Lower lobe of right lung (tissue), 2 donors: Measurements from ENCODE around the gene CEBPB. TPM values are rescaled to one million over a fixed set of nuclear protein-coding genes. Genes with fewer than 3 reads are reported as not detected.

Experiments
- ATAC-seq, 2 donors: fragments of 200-7000 bp; cut with Tn5 transposase; one replicate each; pipeline ENCODE4 v1.9.1; 2020 to 2022; ENCODE audit warnings: mild to moderate bottlenecking in 2 of 2, moderate library complexity in 2 of 2
- DNase-seq: peaks from one replicate; pipeline ENCODE4 v3.0.0-alpha.2; 2020
- H3K27ac ChIP-seq: fragments of 200-600 bp; one replicate; pipeline ENCODE4 v1.8.0; 2022
- H3K27me3 ChIP-seq: fragments of 200-600 bp; one replicate; pipeline ENCODE4 v1.8.0; 2022; ENCODE audit warnings: low read depth
- H3K36me3 ChIP-seq: fragments of 200-600 bp; one replicate; pipeline ENCODE4 v1.8.0; 2022; ENCODE audit warnings: mild to moderate bottlenecking
- H3K4me1 ChIP-seq: fragments of 200-600 bp; one replicate; pipeline ENCODE4 v1.8.0; 2022
- H3K4me3 ChIP-seq: fragments of 200-600 bp; one replicate; pipeline ENCODE4 v1.8.0; 2022; ENCODE audit warnings: mild to moderate bottlenecking
- H3K9me3 ChIP-seq: fragments of 200-600 bp; one replicate; pipeline ENCODE4 v1.8.0; 2022
- intact Hi-C: fragments of 100-400 bp; cut with DNase I; formaldehyde crosslinking; loops from one replicate; pipeline ENCODE4 v1.11.0; 2022
- long read RNA-seq: library from polyadenylated mRNA; unstranded; transcript quantifications from one replicate; pipeline ENCODE4 v2.0.0, GENCODE V29; 2021
- total RNA-seq: library from RNA; stranded (reverse); fragmentation: NEBNext Ultra II Directional; extraction: Animal tissue kit (Norgen Biotek cat#: 25700); gene quantifications from one replicate; pipeline ENCODE4 v1.2.1, GENCODE V29; 2021
- TF ChIP-seq, protein P1 (sequence below): fragments of 200-600 bp; IDR thresholded peaks from one replicate; pipeline ENCODE4 v1.8.0; 2022; ENCODE audit warnings: antibody characterized with exemption, mild to moderate bottlenecking
- donor health status: DM: no; HTN: yes; CAD: no; lungs with severe emphysema.

Gene CEBPB
- total RNA-seq = 326 TPM
- long read RNA-seq, transcript CEBPB-201 (1 exons, 1,956 nt) = major isoform, 924 of 937 reads
- long read RNA-seq, partial matches to known transcripts = 0 of 937 reads
- long read RNA-seq, other reads (novel, unspliced or antisense) = 13 of 937 reads

DNA sequence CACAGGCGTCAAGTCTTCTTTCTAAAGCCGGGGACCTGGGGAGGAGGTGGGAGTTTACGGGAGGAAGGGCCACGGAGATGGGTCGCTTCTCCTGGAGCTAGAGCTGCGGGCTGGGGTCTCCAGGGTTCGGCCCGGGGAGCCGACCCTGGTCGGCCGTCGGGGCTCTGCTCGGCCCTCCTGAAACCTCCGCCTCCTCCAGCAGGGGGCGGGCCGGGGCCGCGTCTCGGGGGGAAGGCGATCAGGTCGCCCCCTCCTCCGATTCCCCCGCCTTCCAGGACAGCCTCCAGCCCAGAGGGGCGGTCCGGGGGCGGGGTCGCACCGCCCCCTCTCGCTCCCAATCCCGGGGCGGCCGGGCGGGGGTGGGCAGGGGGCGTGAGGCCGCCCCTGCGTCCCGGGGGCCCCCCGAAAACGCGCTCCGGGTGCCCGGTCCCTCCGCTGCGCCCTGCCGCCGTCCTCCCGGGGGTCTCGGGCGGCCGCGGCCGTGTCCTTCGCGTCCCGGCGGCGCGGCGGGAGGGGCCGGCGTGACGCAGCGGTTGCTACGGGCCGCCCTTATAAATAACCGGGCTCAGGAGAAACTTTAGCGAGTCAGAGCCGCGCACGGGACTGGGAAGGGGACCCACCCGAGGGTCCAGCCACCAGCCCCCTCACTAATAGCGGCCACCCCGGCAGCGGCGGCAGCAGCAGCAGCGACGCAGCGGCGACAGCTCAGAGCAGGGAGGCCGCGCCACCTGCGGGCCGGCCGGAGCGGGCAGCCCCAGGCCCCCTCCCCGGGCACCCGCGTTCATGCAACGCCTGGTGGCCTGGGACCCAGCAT is at the start of gene CEBPB:
TSS of gene CEBPB (plus strand) at position 580 of the 814 bp plus-strand sequence. CDS start at position 784, 204 bp downstream.
- peak; percentile 94 for DNase-seq
- intact Hi-C loops = no loop called here
- peak; percentile 73 to 88 for ATAC-seq
- H3K9me3 ChIP-seq = no peaks in the 10 kb centered on the region
- H3K27me3 ChIP-seq = no peaks in the 10 kb centered on the region
- TF ChIP-seq, protein P1, sequence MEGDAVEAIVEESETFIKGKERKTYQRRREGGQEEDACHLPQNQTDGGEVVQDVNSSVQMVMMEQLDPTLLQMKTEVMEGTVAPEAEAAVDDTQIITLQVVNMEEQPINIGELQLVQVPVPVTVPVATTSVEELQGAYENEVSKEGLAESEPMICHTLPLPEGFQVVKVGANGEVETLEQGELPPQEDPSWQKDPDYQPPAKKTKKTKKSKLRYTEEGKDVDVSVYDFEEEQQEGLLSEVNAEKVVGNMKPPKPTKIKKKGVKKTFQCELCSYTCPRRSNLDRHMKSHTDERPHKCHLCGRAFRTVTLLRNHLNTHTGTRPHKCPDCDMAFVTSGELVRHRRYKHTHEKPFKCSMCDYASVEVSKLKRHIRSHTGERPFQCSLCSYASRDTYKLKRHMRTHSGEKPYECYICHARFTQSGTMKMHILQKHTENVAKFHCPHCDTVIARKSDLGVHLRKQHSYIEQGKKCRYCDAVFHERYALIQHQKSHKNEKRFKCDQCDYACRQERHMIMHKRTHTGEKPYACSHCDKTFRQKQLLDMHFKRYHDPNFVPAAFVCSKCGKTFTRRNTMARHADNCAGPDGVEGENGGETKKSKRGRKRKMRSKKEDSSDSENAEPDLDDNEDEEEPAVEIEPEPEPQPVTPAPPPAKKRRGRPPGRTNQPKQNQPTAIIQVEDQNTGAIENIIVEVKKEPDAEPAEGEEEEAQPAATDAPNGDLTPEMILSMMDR = peak; percentile 63
- H3K4me1 ChIP-seq = peaks cover 45% of the 10 kb centered on the region
- H3K4me3 ChIP-seq = peak within 1 kb of the TSS; percentile 90
- H3K36me3 ChIP-seq = peaks cover 27% of the 10 kb centered on the region
- peak within 1 kb of the TSS; percentile 100 for H3K27ac ChIP-seq

DNA sequence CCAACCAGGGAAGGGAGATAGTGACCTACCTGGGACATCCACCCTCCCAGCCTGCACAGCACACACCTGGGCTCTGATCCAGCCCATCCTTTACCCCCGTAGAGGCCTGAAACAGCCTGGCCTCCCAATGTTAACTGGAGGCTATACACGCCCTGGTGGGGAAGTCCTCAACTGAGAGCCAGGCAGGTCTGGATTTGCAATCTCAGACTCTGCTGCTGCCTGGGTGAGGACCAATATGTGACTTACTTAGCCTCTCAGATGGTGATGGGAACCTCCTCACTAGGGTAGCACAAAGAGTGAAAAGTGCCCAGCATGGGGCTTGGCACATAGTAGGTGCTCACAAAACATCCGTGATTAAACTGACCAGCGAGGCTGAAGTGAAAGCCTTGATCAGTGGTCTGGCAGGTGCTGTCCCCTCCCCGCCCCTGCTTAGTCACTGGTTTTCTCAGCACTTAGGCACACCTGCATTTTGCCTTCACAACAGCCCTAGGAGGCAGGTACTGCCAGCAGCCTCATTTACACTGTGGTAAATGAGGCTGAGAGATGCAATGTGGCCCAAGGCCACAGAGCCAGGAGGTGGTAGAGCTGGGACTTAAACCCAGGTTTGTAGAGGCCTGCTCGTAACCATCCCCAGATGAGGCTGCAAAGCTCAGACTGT is 49.5 kb upstream of the CEBPB start:
- no peak for DNase-seq
- H3K4me1 ChIP-seq = peaks cover 72% of the 10 kb centered on the region
- peak overlapping the region; percentile 18 for H3K27ac ChIP-seq
- intact Hi-C loops = no loop called here
- no peaks in the 10 kb centered on the region for H3K9me3 ChIP-seq
- no peak overlapping the region for H3K4me3 ChIP-seq
- TF ChIP-seq, protein P1 = no peak
- ATAC-seq = no peak
- no peaks in the 10 kb centered on the region for H3K27me3 ChIP-seq
- H3K36me3 ChIP-seq = peaks cover 45% of the 10 kb centered on the region

DNA sequence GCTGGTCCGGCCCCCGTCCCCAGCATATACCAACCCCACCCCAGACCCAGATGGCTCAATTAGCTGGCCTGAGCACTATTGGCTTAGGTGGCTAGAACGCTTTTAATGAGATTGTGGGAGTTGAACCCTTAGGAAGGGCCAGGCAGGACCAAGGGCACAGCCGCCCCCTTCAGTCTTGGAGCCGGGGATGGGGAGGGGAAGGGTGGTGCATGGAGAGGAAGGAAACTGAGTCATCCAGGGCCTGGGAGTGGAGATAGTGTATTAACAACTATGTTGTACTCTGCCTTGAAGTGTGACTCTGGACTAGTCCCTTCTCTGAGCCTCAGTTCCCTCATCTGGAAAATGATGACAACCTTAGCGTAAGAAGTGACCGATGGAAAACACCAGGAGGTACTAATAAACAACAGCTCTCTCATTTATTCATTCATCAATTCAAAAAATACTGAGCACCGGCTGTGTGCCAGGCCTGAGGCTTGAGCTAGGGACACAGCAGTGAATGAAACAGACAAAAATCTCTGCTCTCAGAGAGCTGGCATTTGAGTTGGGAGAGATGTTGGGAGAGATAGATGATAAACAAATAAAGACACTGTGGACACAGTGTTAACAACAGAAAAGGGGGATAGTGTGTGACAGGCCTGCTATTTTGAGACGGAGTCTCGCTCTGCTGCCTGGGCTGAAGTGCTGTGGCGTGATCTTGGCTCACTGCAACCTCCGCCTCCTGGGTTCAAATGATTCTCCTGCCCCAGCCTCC is 48.6 kb upstream of the CEBPB start:
- intact Hi-C loops = no loop called here
- Histone ChIP-seq H3K36me3 (peaks cover 45% of the 10 kb centered on the region), H3K27me3 (no peaks in the 10 kb centered on the region), H3K9me3 (no peaks in the 10 kb centered on the region), H3K4me3 (no peak overlapping the region), H3K4me1 (peaks cover 81% of the 10 kb centered on the region), H3K27ac (peak overlapping the region; percentile 46)
- ATAC-seq (no peak), DNase-seq (no peak)
- TF ChIP-seq, protein P1 = no peak

DNA sequence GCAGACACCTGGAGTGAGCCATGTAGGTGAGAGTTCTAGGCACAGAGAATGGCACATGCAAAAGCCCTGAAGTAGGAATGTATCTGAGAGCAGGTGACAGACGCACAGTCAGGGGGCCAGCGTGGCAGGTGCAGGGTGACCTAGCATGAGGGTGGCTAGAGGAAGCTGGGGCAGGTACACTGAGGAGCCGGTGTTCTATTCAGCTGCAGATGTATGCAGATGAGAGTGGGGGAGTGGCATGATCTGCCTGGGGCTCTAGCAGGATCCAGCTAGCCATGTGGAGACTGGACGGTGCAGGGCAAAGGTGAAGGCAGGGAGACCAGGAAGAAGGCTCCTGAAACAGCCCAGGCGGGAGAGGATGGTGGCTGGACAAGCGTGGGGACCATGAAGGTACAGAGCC is 47.8 kb upstream of the CEBPB start:
- Histone ChIP-seq H3K27ac (no peak overlapping the region), H3K27me3 (no peaks in the 10 kb centered on the region), H3K36me3 (peaks cover 46% of the 10 kb centered on the region), H3K4me3 (no peak overlapping the region), H3K9me3 (no peaks in the 10 kb centered on the region), H3K4me1 (peaks cover 85% of the 10 kb centered on the region)
- no peak for ATAC-seq
- intact Hi-C loops = no loop called here
- TF ChIP-seq, protein P1 = no peak
- DNase-seq = no peak

DNA sequence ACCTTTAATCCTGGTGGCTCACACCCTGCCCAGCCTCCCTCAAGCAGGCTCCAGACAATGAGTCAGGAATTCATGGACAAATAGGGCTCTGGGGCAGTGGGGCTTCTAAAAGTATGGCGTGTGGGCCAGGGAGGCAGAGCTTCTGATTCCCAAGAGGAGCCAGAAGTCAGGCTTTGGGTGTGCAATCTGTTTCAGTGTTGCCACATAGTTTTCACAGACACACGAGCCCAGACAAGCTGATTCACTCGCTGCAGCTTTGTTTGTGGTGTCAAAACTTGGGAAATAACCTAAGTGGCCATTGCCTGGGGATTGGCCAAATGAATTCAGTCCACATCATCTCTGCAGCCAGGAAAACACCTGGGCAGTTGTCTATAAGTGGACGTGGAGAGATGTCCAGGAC is 46.3 kb upstream of the CEBPB start:
- H3K27me3 ChIP-seq = no peaks in the 10 kb centered on the region
- ATAC-seq = peak; percentile 19 to 50
- no peak overlapping the region for H3K4me3 ChIP-seq
- TF ChIP-seq, protein P1 = no peak
- DNase-seq = no peak
- no peaks in the 10 kb centered on the region for H3K9me3 ChIP-seq
- peaks cover 49% of the 10 kb centered on the region for H3K36me3 ChIP-seq
- peaks cover 85% of the 10 kb centered on the region for H3K4me1 ChIP-seq
- H3K27ac ChIP-seq = peak overlapping the region; percentile 38
- intact Hi-C loops = no loop called here
